Glutamatergic neuron (in vitro differentiated cells): Measurements from ENCODE around the gene FASTK. TPM values are rescaled to one million over a fixed set of nuclear protein-coding genes. Genes with fewer than 3 reads are reported as not detected.

Source experiments
- DNase-seq: peaks from one replicate; pipeline ENCODE4 v3.0.0; 2022
- H3K27ac Mint-ChIP-seq: one replicate; pipeline ENCODE4 v1.8.0; 2020; ENCODE audit warnings: mild to moderate bottlenecking, mixed read lengths, inconsistent platforms; ENCODE audit not compliant: unreplicated experiment
- H3K27me3 Mint-ChIP-seq: one replicate; pipeline ENCODE4 v1.8.0; 2020; ENCODE audit warnings: mild to moderate bottlenecking, moderate library complexity, mixed read lengths, inconsistent platforms; ENCODE audit not compliant: unreplicated experiment
- H3K36me3 Mint-ChIP-seq: one replicate; pipeline ENCODE4 v1.8.0; 2020; ENCODE audit warnings: mild to moderate bottlenecking, mixed read lengths, inconsistent platforms; ENCODE audit not compliant: unreplicated experiment
- H3K4me1 Mint-ChIP-seq: one replicate; pipeline ENCODE4 v1.8.0; 2020; ENCODE audit warnings: mild to moderate bottlenecking, low read depth, mixed read lengths, inconsistent platforms; ENCODE audit not compliant: unreplicated experiment
- H3K4me3 Mint-ChIP-seq: one replicate; pipeline ENCODE4 v1.8.0; 2020; ENCODE audit warnings: mild to moderate bottlenecking, mixed read lengths, inconsistent platforms; ENCODE audit not compliant: unreplicated experiment
- H3K9me3 Mint-ChIP-seq: one replicate; pipeline ENCODE4 v1.8.0; 2020; ENCODE audit warnings: mild to moderate bottlenecking, moderate library complexity, mixed read lengths, inconsistent platforms; ENCODE audit not compliant: unreplicated experiment
- total RNA-seq: library from RNA; stranded (reverse); fragmentation: NEBNext Ultra II Directional; extraction: Animal tissue kit (Norgen Biotek cat#: 25700); gene quantifications from one replicate; pipeline ENCODE4 v1.2.1, GENCODE V29; 2021; ENCODE audit not compliant: unreplicated experiment
- TF ChIP-seq, protein P1 (sequence below): fragments of 200-600 bp; sonication (generic); IDR thresholded peaks from one replicate; pipeline ENCODE4 v1.5.0; 2021; ENCODE audit not compliant: partially characterized antibody, unreplicated experiment

The FASTK gene
- total RNA-seq, 1 donor from 2014 or later, result 64.7 TPM

DNA sequence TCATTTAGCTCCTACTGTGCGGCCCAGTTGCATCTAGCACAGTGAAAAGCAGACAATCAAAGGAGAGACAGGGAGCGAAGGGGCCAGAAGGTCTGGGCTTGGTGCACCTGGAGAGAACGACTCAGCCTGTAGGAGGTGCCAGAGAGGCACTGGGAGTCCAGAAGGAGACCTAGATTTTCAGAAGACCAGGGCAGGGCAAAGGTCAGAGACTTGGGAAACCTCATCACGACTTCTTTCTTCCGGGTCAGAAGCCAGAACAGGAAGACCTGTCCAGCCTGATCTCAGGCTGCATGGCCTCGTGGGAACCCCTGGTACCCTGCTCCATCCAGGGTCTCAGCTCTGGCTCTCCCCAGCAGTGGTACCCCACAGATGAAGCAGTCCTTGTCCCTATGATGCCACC lies 10.8 kb upstream of the FASTK start:
- peak overlapping the region; percentile 89 for H3K27ac Mint-ChIP-seq
- peaks cover 5% of the 10 kb centered on the region for H3K36me3 Mint-ChIP-seq
- H3K9me3 Mint-ChIP-seq, result peaks cover 26% of the 10 kb centered on the region
- H3K27me3 Mint-ChIP-seq, result peaks cover 28% of the 10 kb centered on the region
- DNase-seq, result peak; percentile 74
- TF ChIP-seq, protein P1, sequence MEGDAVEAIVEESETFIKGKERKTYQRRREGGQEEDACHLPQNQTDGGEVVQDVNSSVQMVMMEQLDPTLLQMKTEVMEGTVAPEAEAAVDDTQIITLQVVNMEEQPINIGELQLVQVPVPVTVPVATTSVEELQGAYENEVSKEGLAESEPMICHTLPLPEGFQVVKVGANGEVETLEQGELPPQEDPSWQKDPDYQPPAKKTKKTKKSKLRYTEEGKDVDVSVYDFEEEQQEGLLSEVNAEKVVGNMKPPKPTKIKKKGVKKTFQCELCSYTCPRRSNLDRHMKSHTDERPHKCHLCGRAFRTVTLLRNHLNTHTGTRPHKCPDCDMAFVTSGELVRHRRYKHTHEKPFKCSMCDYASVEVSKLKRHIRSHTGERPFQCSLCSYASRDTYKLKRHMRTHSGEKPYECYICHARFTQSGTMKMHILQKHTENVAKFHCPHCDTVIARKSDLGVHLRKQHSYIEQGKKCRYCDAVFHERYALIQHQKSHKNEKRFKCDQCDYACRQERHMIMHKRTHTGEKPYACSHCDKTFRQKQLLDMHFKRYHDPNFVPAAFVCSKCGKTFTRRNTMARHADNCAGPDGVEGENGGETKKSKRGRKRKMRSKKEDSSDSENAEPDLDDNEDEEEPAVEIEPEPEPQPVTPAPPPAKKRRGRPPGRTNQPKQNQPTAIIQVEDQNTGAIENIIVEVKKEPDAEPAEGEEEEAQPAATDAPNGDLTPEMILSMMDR, result peak; percentile 47
- peak overlapping the region; percentile 80 for H3K4me3 Mint-ChIP-seq
- H3K4me1 Mint-ChIP-seq, result peaks cover 44% of the 10 kb centered on the region

DNA sequence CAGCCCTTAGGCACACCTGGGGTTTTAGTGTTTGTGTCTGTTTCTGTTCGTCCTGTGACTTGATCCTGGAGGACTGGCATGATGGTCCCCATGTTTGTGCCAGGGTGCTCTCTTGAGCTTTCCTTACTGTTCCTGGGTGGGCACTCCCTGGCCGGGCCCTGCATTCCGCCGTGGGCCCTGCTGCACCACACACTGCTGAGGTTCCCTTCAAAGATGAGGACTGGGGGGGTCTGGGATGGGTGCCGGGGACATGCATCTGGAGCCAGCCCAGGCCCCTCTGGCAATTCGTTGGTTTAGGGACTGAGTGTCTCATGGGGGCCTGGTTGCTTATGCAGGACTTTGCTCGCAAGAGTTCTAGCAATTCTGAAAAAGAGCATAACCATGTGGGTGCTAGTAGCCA lies 10.4 kb upstream of the FASTK start:
- no peak for DNase-seq
- Mint-ChIP-seq H3K27me3 (peaks cover 28% of the 10 kb centered on the region), H3K4me1 (peaks cover 42% of the 10 kb centered on the region), H3K4me3 (peak overlapping the region; percentile 80), H3K27ac (peak overlapping the region; percentile 89), H3K9me3 (peaks cover 26% of the 10 kb centered on the region), H3K36me3 (peaks cover 5% of the 10 kb centered on the region)
- TF ChIP-seq, protein P1, result no peak

DNA sequence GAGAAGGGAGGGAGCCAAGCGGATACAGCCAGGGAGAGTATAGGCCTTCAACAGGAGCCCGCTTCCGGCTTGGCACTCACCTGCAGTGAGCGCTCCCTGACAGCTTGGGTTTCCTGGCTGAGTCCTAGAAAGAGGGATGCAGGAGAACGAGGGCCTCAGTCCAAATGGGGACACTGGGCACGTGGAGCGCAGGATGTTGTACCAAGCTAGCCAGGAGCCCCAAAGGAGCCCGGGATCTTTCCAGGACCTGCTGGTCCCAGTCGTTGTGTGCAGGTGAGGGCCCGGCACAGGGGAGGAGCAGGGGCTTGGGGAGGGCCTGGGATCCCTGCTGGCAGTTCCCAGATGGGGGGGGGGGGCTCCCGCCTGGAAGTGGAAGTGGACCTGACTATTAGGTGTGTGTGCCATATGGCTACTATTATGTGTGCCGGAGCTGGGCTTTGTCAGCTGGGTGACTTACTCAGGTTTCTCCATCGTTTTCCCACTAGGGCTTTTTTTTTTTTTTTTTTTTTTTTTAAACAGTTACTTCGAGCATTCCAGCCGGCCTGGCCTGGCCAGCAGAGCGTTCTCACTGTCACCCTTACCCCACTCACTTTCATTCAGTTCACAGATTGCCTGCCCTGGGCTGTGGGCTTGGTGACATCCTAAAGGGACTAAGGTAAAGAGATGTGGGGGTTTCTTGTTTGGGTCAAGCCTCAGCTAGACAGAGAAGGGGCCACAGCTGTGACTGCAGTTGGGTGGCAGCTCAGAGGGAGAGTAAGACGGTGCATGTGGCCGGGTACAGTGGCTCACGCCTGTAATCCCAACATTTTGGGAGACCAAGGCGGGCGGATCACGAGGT lies 9.5 kb upstream of the FASTK start:
- Mint-ChIP-seq H3K4me3 (peak overlapping the region; percentile 98), H3K27me3 (peaks cover 37% of the 10 kb centered on the region), H3K36me3 (peaks cover 5% of the 10 kb centered on the region), H3K9me3 (peaks cover 35% of the 10 kb centered on the region), H3K4me1 (peaks cover 42% of the 10 kb centered on the region), H3K27ac (peak overlapping the region; percentile 100)
- TF ChIP-seq, protein P1, result no peak
- no peak for DNase-seq

DNA sequence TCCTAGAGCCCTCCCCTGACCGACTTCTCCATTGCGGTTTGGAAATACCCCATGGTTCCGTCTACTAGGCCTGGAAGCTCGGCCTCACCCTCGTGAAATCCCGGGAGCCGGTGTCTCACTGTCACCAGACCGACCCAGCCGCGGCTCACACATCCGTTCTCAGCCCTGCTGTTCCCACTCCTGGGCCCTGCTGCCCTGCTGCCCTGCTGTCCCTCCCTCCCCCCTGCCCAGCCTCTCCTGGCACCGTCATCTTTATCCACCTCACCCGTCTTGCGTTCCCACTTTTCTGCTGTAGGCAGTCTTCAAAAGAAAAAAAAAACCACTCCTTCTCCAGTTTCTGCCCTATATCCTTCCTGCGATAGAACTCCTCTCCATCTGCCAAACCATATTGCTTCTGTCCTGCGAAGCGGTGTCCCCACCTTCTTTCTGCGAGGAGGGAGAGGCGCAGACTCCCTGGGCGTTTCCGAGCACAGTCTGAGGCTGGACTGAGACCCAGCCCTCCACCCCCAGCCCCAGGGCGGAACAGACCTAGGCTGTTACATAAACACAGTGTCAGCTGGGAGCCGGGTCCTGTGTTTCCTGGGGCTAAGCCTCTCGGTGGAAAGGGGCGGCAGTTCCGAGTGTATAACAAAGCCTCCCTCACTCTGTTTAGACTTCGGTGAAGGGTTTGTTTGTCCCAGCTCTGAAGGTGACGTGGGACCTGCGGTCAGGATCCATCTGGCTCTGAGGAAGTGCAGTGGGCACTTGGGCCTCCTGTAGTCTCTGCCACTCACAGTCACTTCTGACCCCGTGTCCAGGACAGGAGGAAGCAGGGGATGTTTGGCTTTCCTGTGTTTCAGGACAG lies 8.5 kb upstream of the FASTK start:
- peaks cover 39% of the 10 kb centered on the region for H3K9me3 Mint-ChIP-seq
- peak overlapping the region; percentile 98 for H3K4me3 Mint-ChIP-seq
- H3K27ac Mint-ChIP-seq, result peak overlapping the region; percentile 100
- peak; percentile 83 for DNase-seq
- peaks cover 40% of the 10 kb centered on the region for H3K4me1 Mint-ChIP-seq
- peaks cover 5% of the 10 kb centered on the region for H3K36me3 Mint-ChIP-seq
- TF ChIP-seq, protein P1, result no peak
- H3K27me3 Mint-ChIP-seq, result peaks cover 40% of the 10 kb centered on the region
